Hematopoietic multipotent progenitor cell (in vitro differentiated cells): ENCODE measurements around the gene RELA. TPM values are rescaled to one million over a fixed set of nuclear protein-coding genes. Genes with fewer than 3 reads are reported as not detected.
"Not testable (repeated sequence)": the region's sequence is repeated elsewhere in the genome, so short reads cannot be mapped to it uniquely, and the experiment has no call there.

Experiments used
- DNase-seq, 3 donors: peaks; one replicate each; pipeline ENCODE4 v3.0.0-alpha.2; 2011 to 2015; ENCODE audit warnings: low read depth in 2 of 3, low spot score in 2 of 3
- total RNA-seq: library from RNA; depleted of rRNA; stranded (reverse); fragments of >200 nt; gene quantifications from one replicate; pipeline ENCODE4 v1.2.3, GENCODE V29; 2012

The RELA gene
- total RNA-seq, 1 donor, result 107 TPM

DNA sequence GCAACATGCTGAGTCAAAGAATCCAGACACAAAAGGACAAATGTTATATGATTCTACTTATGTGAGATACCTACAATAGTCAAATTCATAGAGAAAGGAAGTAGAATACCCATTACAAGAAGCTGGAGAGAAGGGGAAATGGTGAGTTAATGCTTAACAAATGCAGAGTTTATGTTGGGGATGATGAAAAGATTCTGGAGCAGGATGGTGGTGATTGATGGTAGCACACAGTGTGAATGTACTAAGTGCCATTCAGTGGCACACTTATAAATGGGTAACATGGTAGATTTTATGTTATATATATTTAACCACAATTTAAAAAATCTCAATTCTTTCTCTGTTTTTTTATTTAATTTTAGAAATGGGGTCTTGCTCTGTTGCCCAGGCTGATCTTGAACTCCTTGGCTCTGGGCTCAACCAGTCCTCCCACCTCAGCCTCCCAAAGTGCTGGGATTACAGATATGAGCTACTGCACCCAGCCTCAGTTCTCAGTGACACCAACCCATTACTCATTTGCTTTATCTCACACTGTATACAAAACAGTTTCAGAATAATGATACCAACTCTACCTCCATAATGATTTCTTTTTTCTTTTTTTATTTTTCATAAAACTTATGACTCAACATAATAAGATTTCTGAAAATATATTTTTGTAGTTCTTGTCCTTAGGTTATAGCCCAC lies 9.6 kb upstream of the RELA start:
- no peak for DNase-seq

DNA sequence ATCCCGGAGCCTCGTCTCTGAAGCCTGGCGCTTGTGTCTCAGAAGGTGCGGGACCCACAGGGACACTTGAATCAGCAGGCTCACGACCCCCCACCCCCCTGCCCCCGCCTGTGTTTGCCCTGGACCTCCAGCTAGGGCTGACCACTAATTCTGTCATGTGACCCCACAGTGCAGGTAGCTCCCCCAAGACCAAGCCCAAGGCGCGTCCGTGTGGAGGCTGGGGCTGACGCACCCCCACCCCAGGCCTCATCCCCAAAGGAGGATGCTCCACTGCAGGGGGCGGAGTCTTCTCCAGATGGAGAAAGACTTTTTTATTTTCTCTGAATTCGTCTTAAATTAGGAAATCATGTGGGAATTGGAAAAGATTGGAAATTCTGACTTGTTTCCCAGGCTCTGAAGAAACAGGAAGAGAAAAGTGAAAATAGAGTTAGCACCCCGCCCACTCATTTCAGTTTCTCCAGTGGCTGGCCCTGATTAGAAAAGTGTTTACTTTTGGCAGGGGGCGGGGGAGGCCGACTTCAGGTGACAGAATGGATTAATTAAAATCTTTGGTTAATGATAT lies 1.0 kb upstream of the RELA start:
- peak in 2 of 3 donors; percentile 18 to 31 for DNase-seq

DNA sequence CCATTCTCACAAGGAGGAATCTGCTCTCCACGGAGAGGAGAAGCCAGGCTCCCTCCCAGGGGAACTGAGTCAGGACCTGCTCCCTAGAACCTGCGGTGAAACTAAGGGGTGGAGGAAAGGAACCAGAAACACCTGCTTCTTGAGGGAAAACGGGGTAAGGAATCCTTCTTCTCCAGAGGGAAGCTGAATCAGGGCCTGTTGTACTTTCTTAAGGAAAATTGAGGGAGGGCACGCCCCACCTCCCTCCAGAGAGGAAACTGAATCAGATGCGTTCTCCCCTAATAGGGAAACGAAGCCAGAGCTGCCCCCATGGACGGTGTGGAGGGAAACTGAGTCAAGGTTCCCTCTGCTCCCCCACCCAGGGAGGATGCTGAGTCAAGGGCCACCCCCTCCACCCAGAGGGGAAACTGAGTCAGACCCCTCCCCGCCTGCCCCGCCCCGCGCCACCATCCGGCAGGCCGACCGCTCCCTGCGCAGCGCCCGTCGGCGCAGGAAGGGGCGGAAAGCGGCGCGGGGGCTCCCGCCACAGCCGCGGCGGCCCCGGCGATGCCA lies 393 bp downstream of the RELA start:
- no peak for DNase-seq

DNA sequence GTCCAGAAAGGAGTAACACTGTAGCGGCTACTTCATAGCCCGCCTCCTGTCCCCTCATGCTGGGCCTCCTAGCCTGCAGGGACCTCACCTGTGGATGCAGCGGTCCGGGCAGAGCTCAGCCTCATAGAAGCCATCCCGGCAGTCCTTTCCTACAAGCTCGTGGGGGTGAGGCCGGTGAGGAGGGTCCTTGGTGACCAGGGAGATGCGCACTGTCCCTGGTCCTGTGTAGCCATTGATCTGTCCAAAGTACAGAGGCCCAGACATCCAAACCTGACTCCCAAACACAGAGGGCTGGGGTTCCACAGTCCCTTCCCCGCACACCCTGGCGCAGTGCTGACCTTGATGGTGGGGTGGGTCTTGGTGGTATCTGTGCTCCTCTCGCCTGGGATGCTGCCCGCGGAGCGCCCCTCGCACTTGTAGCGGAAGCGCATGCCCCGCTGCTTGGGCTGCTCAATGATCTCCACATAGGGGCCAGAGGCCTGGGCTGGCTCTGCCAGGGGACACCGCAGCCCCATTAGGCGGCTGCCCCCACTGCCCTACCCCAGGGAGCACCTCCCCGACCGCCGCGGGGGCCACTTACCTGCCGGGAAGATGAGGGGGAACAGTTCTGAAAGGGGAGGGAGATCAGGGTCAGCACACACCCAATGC lies 993 bp downstream of the RELA start:
- DNase-seq, result no peak

DNA sequence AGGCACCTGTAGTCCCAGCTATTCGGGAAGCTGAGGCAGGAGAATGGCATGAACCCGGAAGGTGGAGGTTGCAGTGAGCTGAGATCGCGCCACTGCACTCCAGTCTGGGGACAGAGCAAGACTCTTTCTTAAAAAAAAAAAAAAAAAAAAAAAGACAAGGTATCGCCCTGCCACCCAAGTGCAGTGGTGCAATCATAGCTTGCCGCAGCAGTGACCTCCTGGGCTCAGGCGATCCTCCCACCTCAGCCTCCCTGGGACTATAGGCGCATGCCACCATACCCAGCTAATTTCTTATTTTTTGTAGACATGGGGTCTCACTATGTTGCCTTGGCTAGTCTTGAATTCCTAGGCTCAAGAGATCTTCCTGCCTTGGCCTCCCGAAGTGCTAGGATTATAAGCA lies 1.8 kb downstream of the RELA start:
- not testable (repeated sequence) for DNase-seq

DNA sequence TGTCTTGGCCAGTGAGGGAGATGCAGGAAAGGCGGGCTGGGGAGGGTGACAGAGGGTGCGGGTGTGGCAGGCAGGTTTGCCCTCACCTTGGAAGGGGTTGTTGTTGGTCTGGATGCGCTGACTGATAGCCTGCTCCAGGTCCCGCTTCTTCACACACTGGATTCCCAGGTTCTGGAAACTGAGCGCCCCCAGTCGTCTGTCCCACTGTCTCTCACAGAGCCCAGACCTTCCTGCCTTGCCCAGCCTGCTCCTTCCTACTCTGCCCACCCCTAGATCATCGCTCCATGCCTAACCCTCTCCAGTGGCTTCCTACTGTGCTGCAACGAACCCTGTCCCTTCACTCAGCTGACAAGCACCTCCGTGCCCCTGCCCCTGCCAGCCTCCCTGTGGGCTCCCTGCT lies 2.7 kb downstream of the RELA start:
- no peak for DNase-seq

DNA sequence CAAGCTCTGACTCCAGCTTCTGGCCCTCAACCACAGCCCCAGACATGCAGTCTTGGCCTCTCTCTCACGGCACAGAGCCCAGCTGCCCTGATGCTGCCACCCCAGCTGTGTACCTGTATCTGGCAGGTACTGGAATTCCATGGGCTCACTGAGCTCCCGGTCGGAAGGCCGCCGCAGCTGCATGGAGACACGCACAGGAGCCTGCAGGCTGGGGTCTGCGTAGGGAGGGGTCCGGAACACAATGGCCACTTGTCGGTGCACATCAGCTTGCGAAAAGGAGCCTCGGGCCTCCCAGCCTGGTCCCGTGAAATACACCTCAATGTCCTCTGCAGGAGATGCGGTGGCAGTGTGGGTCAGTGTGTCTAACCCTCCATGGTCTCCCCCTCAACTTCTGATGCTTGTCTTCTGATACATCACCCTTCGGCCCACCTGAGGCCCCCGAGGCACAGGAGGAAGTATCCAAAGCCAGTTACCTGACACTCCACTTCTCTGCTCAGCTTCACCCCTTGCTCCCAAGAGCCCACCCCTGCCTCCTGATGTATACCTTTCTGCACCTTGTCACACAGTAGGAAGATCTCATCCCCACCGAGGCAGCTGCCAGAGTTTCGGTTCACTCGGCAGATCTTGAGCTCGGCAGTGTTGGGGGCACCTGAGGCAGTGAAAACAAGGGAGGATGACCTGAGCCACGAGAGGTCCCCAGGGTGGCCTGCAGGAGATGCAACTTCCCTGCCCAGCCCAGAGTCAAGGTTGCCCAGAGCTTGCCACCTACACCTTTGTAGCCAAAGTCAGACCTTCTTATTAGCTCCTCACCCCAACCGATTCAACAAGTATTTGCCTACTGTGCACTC lies 4.3 kb downstream of the RELA start:
- DNase-seq, result no peak

DNA sequence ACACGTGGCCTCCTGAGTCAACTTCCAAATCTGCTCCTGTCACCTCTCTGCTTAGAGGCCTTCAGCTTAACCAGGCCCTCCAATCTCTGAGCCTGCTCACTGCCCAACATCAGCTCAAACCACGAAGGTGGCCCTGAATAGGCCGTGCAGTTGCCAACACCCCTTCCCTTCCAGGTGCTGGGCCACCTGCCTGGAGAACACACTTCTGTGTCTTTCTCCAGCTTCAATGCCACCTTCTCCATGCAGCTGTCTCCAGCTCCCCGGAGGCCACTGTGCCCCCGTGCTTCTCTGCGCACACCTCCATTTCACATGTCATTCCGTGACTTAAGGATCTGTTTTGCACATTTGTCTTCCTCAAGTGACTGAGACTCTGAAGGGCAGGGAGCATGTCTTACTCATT lies 5.3 kb downstream of the RELA start:
- no peak for DNase-seq

DNA sequence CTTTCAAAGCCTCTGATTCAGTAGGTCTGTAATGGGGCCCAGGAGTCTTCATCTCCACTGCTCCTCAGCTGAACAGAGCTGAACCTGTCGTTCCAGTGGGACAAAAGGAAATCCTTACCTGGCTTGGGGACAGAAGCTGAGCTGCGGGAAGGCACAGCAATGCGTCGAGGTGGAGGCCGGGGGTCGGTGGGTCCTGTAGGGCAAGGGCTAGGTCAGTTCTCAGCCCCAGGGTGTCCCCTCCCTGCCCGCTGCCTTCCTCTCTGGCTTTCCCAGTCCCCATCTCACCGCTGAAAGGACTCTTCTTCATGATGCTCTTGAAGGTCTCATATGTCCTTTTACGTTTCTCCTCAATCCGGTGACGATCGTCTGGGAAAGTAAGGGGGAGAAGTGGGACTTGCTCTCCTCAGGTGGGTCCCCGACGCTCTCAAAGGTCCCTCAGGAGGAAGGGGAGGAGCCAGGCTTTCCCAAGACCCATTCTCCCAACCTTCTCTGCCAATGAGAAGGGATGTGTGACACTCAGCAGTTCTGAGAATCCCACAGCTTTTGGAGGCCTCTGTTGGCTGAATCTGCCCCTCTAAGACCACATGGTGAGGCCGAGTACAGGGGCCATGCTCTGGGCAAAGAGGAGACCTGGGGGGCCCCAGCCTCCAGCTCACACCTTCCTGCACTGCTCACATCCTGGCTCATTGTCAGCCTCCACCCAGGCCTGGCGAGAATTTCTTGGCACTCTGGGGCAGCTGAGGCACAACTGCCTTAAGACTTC lies 7.0 kb downstream of the RELA start:
- no peak for DNase-seq

DNA sequence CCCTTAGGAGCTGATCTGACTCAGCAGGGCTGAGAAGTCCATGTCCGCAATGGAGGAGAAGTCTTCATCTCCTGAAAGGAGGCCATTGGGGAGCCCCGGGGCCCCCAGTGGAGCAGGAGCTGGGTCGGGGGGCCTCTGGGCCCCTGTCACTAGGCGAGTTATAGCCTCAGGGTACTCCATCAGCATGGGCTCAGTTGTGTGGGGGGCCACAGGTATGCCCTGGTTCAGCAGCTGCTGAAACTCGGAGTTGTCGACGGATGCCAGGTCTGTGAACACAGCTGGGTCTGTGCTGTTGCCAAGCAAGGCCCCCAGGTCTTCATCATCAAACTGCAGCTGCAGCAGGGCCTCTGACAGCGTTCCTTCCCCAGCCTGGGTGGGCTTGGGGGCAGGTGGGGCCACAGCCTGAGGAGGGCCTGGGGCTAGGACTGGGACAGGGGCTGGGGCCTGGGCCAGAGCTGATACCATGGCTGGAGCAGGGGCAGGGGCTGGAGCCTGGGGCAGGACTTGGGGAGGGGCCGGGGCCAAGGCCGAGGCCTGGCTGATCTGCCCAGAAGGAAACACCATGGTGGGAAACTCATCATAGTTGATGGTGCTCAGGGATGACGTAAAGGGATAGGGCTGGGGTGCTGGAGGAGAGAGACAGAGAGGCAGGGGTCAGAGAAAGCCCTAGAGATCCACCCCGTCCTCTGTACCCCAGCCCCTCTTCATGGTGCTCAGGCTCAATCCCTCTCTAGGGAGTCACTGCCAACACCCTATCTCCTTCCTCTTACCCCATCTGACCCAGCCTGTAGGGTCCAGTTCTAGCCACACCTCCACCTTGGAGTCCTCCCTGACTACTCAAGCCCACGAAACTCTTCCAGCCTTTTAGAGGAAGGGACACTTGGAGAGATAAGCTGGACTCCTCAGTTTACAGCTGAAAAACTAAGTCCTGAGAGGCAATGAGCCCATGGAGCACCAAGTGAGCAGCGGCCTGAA lies 8.1 kb downstream of the RELA start:
- no peak for DNase-seq

DNA sequence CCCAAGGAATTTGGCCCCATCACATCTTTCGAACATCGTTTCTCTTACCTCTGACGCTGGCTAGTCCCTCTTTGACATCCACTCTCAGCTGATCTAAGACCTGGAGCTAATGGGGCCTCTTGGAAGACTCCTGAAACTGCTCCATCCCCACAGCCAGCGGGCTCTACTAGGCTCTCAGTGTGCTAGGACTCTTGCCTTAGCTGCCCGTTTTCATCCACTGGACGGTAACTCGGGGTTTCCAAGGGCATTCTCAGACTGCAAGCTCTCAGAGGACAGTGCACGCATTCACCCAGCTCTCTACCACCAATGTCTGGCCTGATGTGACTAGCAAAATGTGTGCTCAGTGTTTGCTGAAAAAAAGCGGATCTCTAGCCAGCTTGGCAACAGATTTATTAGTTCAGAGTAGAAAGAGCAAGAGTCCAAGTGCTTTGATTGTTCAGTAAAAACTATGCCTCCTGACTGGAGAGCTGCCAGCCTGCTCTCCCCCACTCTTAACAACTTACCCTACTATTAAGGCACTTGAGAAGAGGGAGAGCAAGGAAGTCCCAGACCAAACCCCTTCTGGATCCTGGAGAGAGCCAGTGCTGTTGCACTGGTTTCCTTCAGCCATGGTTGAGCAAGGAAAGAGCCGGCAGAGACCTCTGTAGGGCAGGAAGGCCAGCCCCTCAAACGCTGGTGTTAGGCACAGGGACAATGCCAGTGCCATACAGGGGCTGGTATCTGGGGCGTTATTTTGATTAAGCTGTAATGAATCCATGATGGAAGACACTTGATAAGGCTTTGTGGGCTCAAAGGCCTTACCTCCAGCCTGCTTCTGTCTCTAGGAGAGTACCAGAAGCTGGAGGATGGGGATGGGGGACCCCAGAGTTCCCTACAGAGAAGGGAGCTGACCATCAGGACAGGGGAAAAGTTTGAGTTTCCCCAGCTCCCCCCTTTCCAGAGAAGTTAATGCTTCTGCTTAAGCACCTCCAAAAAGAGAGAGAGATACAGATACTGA lies 9.2 kb downstream of the RELA start:
- no peak for DNase-seq

DNA sequence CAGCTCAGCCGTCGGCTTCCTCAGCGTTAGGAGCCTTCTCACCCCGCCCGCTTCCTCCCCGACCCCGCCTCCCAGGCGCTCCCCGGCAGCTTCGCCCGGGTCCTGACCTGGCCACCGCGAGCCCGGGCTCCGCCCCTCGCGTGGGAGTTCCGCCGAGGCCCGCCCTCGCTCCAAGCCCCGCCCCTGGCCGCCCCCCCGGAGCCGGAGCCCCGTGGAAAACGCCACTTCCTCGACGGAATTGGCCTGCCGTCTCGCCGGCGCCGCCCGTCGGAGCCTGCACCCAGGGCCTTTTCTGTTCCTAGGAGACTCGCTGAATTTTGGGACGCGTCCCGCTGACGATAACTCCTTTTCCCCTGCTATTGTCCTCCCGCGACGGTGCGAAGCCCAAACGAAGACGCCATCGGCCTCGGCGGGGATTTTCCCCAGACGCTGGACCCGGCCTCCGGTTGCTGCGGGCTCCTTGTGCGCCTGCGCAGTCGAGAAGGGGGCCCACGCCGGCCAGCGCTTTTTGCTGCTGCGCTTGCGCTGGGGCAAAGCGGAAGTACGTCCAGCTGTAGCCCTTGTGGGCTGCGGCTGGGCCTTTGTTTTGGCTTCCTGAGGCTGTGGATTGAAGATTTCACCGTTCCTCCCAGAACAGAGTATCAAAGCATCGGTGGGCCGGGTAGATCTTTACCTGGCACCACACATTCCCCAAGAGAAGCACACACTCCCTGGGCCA lies 10.0 kb downstream of the RELA start:
- DNase-seq, result peak; percentile 93 to 98 (median 96)

DNA sequence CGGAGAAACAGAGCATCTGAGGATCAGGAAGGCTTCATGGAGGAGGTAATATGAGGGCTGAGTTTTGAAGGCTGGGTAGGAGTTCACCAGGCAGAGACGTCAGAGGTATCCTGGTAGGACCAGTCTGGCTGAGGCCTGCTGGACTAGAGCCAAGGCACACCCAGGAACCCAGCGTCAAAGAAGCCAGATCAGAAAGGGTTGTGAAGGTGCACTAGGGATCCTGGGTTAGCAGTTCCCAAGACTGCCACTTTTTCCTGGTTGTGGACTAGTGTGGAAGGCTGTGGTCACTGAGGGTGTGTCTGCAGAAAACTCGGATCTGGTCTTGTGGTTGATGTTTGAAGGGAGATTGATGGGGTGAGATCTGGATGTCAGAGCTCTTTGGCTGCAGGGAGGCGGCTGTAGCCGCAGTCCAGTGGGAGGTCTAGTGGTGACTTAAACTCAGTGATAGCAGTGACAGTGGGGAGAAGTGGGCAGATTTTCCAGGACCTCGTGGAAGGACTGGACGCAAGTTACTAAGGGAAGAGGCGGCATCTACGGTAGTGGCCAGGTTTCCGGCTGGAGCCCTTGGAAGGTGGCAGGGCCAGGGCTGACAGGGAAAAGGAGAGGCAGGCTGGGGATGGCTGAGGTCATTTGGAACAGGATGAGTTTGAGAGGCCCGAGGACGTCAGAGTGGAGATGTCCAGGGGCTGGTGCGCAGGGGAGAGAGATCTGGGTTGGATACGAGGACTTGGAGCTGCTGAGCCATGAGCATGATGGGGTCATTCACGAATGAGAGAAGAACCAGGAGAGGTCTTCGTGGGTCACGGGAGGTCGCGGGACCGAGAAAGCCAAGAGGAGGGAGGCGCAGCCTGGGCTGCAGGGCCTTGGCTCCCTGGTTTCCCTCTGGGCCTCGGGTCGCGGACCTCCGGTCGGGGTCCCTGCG lies 10.9 kb downstream of the RELA start:
- no peak for DNase-seq

DNA sequence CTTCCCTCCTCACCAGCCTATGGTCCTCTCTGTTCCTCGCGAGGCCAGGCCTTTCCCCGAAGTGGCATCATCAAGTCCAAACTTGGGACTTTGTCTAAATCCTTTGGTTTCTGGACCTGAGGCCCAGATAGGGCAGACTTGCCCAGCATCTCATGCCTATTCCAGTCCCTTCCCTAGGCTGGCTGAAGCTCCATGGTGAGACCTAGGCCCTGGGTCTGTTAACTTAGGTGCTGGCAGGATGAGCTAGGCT lies 11.5 kb downstream of the RELA start:
- DNase-seq, result no peak

DNA sequence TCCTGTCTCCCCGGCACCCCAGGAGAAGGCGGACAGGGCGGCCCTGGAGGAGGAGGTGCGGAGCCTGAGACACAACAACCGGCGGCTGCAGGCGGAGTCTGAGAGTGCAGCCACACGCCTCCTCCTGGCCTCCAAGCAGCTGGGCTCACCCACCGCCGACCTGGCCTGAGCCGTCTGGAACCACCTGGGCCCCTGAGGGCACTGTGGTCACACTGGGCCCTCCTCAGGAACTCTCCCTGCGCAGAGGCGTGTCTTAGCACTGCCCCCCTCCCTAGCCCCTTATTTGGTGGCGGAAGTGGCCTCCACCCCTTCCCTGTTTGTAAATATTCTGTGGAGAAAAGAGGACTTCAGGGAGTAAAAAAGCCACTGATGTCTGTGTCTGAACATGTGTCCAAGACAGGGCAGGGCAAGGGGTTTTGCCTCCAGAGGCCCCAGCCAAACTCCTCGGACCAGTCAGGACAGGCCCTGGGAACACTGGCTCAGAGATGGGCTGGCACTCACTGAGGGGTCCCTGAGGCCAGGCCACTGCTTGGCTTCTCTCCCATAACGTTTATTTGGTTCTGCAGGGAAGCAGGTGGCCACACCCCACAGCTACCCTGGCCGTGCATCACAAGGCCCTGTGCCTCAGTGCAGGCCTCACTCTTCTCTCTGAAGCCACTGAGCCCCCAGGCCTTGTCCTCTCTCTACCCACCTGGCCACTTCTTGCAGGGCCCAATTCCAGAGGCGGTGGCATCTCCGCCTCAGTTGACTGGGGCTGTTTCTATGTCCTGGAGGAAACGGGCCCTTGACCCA lies 12.0 kb downstream of the RELA start:
- DNase-seq, result no peak
